Right kidney (tissue), 1 donor: ENCODE measurements around the gene ZYG11B.
"Not testable (repeated sequence)": the region's sequence is repeated elsewhere in the genome, so short reads cannot be mapped to it uniquely, and the experiment has no call there.

Experiments
- DNase-seq: peaks from one replicate; pipeline ENCODE4 v3.0.0-alpha.2; 2016

Gene ZYG11B

GRCh38 chr1:52752484-52752826 is 26.2 kb downstream of the ZYG11B start:
- DNase-seq = no peak

DNA sequence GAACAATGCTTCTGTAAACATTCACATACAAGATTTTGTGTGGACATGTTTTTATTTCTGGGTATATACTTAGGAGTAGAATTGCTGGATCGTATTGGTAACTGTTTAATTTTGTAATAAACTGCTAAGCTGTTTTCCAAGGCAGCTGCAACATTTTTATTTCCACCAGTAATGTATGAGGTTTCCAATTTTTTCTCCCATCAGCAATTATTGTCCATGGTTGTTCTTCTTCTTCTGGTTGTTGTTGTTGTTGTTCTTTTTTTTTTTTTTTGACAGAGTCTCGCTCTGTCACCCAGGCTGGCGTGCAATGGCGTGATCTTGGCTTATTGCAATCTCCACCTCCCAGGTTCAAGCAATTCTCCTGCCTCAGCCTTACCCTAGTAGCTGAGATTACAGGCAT is 26.9 kb downstream of the ZYG11B start:
- no peak for DNase-seq

DNA sequence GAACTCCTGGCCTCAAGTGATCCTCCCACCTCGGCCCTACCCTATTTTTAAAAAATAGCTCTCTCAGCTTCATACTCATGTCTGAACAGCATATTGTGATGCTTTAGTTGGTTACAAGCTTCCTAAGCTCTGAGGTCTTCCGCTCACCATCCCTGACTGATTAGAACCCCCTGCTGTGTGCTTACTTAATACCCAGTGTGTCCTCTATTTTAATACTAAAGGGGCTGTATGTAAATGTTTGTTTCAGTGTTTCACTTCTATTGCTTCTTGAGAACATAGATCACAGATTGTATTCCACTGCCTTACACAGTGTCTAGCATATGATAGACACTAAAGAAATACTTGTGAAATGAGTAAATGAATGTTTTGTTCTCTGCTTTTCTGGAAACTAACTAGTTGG is 29.8 kb downstream of the ZYG11B start:
- no peak for DNase-seq

DNA sequence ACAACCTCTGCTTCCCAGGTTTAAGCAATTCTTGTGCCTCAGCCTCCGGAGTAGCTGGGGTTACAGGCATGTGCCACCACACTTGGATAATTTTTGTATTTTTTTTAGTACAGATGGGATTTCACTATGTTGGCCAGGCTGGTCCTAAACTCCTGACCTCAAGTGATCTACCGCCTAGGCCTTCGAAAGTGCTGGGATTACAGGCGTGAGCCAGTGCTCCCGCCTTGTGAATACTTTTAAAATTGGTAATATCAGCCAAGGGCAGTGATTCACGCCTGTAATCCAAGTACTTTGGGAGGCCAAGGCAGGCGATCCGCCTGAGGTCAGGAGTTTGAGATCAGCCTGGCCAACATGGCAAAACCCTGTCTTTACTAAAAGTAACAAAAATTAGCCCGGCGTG is 33.7 kb downstream of the ZYG11B start:
- no peak for DNase-seq

DNA sequence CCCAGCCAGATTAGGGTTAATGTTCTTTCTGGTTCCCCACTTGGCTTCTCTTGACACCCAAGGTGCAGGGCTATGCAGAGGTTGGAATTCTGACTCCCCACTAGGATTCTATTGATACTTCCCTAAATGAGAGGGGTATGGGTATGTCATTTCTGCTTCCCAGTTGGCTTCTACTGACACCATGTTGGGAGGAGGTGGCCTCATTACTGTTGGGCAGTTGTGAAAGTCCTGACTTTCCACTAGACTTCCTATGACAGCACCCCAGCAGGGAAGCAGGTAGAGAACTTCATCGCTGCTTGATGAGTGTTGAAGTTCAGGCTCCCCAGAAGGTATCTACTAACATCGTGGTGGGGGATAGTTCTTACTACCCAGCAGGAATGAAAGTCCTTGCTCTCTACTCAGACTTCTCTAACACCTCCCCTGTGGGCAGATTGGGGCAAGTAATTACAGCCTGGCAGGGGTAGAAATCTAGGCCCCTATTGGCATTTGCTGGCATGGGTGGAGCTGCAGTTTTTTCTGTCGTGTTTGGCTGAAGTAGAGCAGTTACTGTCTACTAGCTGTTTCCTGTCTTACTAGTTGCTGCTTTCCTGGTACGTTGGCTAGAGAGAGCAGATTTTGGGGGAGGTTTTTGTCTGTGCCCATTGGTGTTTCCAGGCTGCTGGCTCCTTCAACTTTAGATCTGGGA is 41.5 kb downstream of the ZYG11B start:
- DNase-seq = no peak

GRCh38 chr1:52769346-52770033 is 43.2 kb downstream of the ZYG11B start:
- DNase-seq = no peak

GRCh38 chr1:52771384-52771783 is 45.1 kb downstream of the ZYG11B start:
- DNase-seq = no peak

- DNase-seq = no peak
Observed at GRCh38 chr1:52786148-52786547, 59.9 kb downstream of the ZYG11B start.

- not testable (repeated sequence) for DNase-seq
Observed at GRCh38 chr1:52790429-52790828, 64.2 kb downstream of the ZYG11B start.

DNA sequence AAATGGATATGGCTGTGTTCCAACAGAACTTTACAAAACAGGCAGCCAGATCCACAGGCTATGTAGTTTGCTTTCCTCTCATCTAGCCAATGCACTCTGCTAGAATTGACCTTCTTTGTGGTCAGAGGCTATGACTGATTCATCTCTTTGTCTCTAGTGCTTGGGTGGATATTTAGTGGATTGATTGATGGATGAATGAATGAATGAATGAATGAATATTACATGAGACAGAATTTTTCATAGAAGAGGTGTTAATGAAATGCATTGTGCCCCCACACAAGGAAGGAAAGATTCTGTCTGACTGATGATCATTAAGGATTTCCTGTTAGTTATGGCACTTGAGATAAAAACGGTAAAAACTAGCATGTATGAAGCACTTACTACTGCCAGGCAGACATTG is 65.8 kb downstream of the ZYG11B start:
- no peak for DNase-seq

DNA sequence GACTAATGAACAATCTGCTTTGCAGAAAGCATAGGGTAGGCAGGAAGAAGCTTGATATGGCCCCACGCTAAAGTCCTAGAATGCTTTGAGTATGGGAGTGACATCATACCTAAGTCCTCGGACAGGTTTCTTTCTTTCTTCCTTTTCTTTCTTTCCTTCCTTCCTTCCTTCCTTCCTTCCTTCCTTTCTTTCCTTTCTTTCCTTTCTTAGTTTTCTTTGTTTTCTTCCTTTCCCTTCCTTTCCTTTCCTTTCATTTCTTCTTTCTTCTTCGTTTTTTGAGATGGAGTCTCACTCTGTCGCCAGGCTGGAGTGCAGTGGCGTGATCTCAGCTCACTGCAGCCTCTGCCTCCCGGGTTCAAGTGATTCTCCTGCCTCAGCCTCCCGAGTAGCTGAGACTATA is 67.5 kb downstream of the ZYG11B start:
- not testable (repeated sequence) for DNase-seq

DNA sequence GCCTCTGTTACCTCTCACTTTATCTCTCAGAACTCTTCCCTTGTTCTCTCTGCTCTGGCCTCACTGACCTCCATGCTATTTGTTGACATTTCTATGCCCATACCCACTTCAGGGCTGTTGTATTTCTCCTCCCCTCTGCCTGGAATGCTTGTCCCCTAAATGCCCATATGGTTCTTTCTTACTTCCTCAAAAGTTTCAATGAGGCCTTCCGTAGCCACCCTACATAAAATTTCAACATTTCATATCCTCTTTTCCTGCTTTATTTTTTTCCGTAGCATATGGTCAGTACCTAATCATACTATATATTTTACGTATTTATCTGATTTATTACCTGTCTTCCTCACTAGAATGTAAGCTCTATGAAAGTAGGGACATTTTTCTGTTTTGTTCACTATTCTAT is 69.2 kb downstream of the ZYG11B start:
- no peak for DNase-seq

DNA sequence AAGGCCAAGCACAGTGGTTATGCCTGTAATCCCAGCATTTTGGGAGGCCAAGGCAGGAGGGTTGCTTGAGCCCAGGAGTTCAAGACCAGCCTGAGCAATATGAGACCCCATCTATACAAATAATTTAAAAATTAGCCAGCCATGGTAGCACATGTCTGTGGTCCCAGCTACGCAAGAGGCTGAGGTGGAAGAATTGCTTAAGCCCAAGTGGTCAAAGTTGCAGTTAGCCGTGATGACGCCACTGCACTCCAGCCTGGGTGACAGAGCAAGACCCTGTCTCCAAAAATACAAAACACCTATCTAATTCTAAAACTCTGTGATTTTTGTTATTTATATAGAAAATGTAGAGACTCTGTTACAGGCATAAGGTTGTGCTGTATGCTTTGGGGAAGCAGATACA is 72.1 kb downstream of the ZYG11B start:
- DNase-seq = no peak

DNA sequence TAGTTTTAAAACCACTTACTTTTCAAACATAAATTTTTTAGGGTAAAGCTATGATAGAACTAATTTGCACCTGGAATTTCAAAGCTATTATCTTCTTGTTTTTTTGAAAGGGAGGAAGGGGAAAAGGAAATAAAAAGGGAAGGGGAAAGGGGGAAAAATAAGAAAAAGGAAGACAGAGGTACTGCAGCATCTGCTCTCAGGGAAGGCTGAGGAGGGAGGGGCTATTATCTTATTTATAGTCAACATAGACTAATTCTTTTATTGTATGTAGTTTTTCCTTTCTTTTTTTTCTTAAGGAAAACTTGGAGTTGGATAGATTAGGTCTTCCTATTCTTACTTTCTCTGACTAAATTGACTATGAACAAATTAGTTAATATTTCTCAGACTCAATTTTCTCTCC is 74.8 kb downstream of the ZYG11B start:
- no peak for DNase-seq

DNA sequence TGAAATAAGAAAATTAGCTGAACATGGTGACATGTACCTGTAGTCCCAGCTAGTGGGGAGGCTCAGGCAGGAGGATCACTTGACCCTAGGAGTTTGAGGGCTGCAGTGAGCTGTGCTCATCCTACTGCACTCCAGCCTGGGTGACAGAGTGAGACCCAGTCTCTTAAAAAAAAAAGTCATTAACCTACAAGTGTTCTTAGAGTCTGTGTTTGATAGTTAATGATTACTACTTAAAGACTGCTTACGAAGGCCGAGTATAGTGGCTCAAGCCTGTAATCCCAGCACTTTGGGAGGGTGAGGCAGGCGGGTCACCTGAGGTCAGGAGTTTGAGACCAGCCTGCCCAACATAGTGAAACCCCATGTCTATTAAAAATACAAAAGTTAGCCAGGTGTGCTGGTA is 77.8 kb downstream of the ZYG11B start:
- DNase-seq = not testable (repeated sequence)

DNA sequence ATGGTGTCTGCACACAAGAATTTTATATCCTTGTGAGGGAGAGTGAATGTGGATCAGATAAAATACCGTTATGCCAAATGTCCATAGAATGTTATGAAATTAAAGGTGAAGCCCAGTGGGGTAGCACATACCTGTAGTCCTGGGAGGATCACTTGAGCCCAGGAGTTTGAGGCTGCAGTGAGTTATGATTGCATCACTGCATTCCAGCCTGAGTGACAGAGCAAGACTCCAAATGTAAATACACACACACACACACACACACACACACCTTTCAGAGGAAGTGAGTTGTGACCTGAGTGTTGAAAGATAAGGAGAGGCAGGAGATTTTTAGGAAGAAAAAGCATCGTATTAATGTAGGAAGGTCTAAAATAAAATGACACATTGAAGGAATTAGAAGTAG is 88.2 kb downstream of the ZYG11B start:
- no peak for DNase-seq

DNA sequence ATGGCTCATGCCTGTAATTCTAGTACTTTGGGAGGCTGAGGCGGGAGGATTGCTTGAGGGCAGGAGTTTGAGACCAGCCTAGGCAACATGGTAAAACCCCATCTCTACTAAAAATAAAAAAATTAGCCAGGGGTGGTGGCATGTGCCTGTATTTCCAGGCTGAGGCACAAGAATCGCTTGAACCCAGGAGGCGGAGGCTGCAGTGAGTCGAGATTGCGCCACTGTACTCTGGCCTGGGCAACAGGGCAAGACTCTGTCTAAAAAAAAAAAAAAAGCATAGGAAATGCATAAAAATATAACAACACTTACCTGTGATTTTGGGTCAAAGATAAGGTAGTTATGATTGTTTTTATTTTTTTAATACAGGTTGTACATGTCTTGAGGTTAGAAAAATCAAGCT is 94.6 kb downstream of the ZYG11B start:
- DNase-seq = not testable (repeated sequence)

- no peak for DNase-seq
Observed at GRCh38 chr1:52825868-52826267, 99.6 kb downstream of the ZYG11B start.

DNA sequence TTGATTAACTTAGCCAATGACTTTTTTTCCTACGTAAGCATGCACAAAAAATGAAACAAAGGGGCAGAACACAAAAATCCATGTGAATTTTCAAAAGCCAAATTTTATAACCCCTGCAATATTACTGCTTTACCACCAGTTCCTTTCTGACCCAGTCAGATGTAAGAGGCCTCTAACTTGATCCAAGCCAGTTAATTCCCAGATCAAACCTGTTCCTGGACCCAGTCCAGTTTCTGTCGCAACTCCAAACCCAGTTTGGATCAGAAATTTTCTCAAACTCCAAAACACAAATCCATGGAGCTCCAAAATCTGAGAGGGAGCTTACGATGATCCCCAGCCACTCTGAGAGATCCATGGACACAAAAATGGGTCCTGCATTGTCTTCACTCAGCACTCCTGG is 108.5 kb downstream of the ZYG11B start:
- DNase-seq = no peak

GRCh38 chr1:52836035-52836434 is 109.8 kb downstream of the ZYG11B start:
- no peak for DNase-seq

DNA sequence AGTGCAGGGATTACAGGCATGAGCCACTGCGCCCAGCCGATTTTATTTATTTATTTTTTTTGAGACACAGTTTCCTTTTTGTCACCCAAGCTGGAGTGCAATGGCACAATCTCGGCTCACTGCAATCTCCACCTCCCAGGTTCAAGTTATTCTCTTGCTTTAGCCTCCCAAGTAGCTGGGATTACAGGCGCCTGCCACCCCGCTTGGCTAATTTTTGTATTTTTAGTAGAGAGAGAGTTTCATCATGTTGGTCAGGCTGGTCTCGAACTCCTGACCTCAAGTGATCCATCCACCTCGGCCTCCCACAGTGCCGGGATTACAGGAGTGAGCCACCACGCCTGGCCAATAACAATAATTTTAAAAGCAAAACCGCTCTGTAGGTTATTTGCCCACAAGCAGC is 112.9 kb downstream of the ZYG11B start:
- DNase-seq = not testable (repeated sequence)

- DNase-seq = peak; percentile 77
Observed at GRCh38 chr1:52842643-52843310, 116.5 kb downstream of the ZYG11B start, which contains the start of gene ZYG11A. ZYG11A (plus strand) TSS chr1:52842760; CDS start chr1:52842884, 124 bp downstream.

DNA sequence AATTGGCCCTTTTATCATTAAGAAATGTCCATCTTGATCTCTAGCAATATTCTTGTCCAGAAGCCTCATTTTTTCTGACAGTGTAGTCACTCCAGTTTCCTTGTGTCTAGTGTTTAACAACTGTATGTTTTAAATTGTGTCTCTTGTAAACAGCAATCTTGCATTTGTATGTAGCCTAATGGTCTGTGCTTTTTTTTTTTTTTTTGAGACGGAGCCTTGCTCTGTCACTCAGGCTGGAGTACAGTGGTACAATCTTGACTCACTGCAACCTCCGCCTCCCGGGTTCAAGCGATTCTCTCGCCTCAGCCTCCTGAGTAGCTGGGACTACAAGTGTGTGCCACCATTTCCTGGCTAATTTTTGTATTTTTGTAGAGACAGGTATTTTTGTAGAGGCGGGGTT is 118.9 kb downstream of the ZYG11B start:
- DNase-seq = not testable (repeated sequence)

GRCh38 chr1:52848423-52848822 is 122.2 kb downstream of the ZYG11B start:
- DNase-seq = no peak
